ENCODE results near the gene TDRD9.

TDRD9 gene

DNA sequence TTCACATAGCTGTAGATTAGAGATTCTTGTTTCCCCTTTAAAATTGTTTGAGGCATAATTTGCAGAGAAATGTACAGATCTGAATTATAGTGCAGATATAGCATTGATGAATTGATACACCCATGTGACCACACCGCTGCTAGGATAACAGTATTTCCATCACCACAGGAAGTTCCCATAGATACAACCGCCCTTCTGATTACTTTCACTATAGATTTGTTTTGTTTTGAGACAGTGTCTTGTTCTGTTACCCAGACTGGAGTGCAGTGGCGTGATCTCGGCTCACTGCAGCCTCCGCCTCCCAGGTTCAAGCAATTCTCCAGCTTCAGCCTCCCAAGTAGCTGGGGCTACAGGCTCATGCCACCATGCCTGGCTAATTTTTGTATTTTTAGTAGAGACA lies 148.5 kb downstream of the TDRD9 start:
- no peak for DNase-seq (ENCODE audit: low read depth)

DNA sequence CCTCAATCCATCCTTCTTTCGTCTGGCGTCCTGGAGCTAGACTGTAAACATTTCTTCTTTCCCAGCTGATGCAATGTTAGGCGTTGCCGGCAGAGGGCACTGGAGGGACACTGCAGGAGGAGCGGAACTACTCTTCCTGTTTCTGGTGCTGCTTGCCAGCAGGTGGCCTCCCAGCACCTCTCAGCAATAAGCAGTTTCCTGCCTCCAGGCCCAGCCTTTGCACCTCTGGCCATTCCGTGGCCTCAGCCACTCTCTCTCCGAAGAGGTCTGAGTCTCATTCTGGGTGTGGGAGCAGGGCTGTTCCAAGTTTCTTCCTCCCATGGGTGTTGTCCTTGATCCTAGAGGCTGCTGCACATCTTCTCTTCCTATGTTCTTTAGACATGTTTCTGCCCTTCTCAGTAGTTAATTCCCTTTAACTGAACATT lies 149.8 kb downstream of the TDRD9 start:
- DNase-seq (ENCODE audit: low read depth), result peak; percentile 69

DNA sequence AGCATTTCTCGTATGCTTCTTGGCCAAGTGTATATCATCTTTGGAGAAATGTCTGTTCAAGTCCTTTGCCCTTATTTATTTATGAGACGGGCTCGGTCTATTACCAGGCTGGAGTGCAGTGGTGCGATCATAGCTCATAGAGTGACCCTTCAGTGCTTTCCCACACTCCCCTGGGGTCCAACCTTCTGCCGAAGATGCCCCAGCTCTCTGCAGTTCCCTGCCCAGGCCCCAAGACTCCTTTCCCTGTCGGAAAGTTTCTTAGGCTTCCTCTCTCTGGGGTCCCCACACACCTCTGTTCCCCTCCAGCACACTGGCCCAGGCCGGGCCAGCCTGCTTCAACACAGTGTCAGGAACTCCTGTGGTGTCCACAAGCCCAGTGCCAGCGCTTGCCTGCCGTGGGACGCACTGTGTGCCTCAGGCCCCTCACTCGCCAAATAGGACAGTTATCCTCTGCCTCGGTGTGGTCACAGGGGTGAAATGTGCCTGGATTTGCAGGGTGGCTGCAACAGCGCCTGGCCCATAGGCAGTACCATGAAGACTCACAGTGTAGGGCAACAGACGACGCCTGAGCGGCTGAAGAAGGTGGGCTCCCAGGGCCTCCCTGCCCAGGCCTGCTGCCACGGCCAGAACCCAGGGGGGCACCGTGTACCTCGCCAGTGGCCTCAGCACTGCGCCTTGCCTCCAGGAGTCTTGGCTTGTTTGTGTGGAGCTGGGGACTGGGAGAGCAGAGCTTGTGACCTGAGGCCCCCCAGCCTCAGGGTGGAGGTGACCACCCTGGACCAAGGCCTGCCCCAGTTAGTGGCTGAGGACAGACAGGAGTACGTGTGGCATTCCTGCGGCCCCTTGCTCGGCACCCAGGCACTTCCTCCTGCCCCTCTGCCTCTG lies 152.4 kb downstream of the TDRD9 start:
- DNase-seq (ENCODE audit: low read depth), result no peak

DNA sequence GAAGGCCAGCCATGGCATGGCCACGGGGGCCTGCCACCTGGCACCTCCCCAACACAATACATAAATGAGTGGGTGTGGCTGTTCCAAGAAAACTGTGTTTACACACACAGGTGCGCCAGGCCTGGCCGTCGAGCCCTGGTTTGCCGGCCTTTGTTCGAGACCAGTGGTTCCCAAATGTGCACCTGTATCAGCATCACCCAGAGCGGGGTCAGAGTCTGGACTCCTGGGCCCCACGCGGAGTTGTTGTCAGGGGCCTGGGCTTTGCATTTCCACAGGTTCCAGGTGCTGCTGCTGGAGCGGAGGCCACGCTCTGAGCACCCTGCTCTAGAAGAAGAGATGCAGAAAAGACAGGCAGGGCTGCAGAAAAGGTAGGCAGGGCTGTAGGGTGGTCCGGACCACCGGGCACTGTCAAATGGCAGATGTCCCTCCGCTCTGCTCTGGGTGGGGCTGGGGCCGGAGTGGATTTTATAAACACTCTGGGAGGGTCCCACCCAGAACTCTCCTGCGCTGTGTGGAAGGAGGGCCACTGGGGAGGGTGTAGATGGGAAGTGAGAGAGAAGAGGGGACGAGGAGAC lies 153.1 kb downstream of the TDRD9 start:
- no peak for DNase-seq (ENCODE audit: low read depth)

DNA sequence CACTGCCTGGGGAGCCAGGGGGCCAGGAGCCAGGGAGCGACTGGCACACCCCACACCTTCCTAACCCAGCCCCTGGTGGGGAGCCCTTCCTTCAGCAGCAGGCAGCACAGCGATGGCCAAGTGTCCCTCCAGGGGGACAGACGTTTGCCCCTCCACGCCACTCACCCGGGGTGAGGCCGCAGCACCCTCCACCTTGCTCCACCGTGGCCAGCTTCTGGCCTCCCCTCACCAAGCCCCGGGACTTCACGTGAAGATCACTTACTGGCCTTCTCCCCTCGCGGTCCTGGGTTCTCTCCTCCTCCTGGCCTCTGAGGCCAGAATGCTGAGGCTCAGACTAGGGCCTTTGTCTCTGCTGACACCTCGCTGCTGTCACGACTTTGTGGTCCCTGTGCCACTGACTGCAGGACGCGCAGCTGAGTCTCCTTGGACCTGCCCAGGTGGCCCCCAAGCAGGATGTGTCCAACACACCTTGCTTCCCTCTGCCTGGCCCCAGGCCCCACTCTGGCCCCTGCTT lies 153.8 kb downstream of the TDRD9 start:
- DNase-seq (ENCODE audit: low read depth), result no peak

DNA sequence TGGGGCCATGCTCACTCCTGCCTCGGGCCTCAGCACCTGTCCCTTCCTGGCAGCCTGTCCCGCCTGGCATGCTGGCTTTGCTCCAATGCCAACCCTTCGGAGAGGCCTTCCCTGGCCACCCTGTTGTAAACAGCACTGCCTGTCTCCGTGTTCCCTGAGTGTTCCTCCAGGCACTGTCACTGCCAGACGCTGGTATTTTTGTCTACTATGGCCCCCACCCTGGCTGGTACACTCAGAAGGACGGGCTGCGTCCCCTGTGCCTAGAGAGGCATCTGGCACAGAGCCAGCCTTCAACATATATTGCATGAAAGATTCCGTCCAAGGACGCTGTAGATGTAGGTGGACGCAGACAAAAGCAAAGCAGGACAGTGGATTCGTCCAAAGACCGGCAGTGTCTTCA lies 154.6 kb downstream of the TDRD9 start:
- no peak for DNase-seq (ENCODE audit: low read depth)

DNA sequence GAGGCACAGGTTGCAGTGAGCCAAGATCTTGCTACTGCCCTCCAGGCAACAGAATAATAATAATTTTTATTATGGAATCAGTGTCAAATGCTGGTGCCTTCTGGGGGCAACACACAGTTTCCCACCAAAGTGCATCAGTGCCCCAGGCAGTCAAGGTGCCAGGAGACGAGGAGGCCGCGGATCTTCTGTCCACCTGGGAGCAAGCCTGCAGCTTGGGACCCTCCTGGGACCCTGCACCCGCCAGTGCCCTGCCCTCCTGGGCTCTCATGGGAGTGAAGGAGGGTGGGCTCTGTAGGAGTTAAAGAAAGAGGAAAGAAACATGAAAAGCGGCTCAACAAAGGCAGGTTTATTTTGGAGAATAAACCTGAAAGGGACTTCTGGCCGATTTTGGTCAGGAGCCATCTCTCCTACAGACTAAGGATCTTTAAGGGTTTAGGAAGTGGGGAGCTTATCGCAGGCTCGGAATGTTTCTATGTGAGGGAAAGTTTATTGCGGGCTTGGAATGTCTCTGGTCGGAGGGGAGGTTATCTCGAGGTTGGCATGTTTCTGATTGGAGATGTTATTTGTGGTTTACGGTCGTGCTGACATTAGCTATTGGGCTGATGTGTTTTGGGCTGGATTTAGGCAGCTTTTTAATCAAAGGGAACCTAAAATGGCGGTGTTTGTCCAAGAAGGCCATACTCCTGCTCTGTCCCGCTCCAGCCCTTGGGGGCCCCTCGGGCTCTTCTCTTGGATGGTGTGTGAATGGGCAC lies 156.2 kb downstream of the TDRD9 start:
- DNase-seq (ENCODE audit: low read depth), result no peak

DNA sequence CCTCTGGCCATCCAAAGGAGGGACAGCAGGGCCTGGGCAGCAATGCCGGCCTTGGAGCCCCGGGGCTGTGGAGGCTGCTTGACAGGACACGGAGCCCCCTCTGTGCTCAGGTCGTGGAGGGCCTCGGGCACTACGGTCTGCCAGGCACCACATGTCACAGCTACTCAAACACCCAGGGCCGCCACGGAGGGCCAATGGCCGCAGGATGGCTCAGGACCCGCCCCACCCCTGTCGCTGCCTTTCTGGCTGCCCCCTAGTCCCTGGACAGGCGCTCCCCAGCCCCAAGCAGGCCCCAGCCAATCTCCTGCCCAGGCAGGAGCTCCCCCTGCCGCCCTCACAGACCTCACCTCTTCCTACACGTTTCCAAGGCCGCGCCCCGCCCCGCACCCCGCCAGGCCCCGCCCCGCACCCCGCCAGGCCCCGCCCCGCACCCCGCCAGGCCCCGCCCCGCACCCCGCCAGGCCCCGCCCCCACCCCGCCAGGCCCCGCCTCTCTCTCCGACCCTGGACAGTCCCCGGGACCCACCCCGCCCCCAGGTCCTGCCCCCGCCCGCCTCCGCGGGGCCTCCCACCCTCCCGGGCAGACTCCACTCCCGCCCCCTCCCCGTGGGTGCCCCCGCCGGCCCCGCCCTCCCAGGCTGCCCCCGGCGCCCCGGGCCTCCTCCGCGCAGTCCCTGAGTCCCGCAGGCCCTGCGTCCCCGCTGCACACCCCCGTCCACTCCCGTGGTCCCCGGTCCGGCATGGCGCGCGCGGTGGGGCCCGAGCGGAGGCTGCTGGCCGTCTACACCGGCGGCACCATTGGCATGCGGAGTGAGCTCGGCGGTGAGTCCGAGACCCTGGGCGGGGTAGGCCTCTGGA lies 157.0 kb downstream of the TDRD9 start, which contains the start of gene ASPG:
Gene ASPG (plus strand): TSS at position 669 of the 857 bp plus-strand sequence. CDS start 71 bp downstream, at position 740.
- DNase-seq (ENCODE audit: low read depth), result no peak

DNA sequence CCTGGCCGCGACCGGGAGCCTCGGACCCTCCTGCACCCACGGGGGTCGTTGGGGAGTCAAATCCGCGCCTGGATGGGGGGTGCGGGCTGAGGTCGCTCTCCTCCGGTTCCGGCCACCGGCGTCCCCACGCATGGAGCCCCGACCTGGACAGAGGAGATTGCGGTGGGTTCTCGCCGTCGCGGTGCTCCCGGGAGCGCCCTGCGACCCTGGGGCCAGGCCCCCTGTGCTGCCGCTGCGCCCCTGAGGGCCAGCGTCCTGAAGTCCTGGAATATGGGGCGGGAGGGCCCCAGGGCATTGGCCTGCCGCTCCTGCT lies 157.6 kb downstream of the TDRD9 start:
- no peak for DNase-seq (ENCODE audit: low read depth)

DNA sequence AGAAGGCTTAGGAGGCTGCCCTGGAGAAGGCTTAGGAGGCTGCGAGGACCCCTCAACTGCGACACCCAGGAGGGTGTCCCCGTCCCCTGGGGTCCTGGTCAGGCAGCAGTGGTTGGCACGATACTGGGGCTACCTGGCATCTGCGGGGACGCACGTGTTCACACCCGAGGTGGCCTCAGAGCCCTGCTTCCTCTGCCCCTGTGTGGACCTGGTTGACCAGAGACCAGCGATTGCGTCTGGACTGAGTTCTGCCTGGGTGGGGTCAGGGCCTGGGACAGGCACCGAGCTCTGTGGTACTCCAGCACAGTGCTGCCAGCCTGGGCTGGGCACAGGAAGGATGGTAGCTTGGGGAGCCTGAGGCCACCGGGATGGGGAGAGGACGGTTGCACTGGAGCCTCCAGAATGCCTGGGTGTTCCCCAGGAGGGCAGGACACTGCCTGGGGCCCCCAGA lies 158.0 kb downstream of the TDRD9 start:
- no peak for DNase-seq (ENCODE audit: low read depth)

DNA sequence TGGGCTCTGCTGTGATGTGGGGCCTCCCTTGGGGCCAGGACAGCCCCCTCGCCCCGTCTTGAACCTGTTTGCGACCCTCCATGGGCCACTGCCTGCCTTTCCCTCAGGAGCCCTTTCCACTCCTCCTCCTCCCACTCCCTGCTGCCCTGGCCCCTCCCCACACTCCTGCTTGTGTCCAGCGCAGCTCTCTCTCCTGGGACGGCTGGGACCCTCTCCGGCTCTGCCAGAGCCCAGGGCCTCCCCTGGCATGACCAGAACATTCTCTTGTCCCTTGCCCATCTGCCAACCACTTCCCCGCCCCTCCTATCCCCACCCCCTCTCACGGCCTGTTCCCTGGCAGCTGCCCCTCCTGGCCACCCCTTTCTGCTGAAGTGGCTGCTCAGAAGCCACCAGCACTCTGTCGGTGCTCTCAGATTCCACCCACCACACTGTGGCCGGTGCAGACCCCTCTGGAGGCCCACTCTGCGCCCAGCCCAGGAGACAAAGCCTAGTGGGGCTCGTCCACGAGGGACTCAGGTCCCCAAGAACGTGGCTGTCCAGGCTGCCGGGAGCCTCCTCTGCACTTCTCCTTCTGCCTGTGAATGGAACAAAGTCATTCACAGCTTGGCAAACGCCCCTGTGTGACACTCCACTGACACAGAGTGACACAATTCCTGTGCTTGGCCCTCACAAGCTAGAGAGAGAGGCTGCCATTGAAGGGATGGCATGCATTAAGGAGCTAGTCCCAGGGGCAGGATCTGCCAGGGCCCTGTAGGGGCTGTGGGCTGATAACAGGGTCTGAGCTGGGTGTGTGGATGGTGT lies 158.6 kb downstream of the TDRD9 start:
- DNase-seq (ENCODE audit: low read depth), result no peak

DNA sequence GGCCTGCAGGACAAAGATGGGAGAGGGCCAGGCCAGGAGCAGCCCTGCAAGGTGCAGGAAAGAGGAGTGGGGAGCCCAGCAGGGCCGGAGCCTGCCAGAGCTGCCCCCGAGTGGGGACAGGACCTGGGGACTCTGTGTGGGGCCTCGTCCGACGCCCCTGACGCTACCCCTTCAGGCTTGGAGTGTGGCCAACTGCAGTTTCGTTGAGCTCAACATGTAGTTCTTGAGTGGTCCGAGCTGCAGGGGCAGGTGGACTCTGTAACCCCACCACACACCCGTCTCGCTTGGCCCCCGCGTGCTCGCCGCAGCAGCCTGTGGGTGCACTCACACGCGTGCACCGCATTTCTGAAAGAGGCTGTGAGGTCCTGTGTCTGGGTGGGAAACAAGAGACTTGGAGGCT lies 159.2 kb downstream of the TDRD9 start:
- no peak for DNase-seq (ENCODE audit: low read depth)

DNA sequence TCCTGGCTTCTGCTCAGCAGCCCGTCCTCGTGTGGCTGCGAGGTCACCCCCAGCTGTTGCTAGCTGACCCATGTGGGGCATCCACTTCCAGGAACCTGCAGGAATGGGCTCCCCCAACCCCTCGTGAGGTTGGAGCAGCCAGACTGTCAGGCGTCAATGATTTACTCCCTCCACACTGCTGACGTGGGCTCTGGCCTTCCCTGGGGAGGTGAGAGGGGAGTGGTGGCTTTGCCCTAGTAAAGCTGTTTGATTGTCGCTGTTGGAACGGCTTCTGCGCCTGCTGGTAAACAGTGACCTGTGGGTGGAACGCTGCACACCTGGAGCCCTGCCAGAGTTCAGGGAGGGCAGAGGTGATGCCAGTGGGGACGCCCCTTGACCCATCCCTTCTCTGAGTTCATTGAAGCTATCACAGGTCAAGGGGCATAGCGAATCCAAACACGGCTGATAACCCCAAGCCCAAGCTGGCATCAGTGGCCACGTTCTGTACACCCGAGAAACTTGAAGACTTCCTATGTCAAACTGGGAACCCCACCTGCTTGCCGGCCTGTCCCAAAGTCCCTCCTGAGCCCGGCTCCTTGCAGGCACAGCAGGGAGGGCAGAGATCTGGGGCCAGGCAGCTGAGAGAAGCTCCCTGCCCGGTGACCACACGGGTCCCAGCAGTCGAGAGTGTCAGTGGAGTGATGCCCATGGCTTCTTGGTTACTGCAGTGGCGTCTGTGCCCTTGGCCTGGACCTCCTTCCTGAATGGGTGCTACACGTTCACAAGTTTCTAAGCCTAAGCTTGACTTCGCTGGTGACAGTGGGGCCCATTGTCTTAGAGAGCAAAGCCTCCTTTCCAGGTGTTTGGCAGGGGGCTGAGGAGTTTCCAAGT lies 160.0 kb downstream of the TDRD9 start:
- DNase-seq (ENCODE audit: low read depth), result no peak

DNA sequence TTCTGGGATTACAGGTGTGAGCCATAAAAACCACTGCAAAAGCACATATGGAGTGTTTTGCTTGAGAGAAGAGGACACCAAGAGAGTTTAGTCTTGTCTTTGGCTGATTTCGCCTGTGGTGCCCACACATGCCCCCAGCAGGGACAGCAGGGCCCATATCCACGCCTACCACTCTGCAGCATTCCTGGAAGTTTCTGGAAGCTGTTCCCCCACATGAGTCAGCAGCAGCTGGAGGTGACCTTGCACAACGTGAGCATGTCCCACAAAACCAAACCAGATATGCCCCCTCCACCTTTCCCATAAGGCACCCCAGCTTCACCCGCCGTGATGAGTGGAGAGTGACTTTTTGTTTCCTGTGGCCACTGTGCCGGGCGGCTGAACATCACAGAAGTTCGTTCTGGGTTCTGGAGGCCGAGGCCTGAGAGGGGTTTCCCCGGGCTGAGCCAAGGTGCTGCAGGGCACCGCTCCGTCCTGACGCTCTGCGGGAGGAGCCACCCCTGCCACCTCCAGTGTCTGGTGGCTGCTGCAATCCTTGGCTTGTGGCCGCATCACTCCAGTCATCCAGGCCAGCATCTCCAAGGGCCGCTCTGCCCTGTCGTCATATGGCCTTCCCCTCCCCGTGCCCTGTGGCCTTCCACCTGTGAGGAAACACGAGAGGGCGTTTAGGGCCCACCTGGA lies 162.0 kb downstream of the TDRD9 start:
- no peak for DNase-seq (ENCODE audit: low read depth)

DNA sequence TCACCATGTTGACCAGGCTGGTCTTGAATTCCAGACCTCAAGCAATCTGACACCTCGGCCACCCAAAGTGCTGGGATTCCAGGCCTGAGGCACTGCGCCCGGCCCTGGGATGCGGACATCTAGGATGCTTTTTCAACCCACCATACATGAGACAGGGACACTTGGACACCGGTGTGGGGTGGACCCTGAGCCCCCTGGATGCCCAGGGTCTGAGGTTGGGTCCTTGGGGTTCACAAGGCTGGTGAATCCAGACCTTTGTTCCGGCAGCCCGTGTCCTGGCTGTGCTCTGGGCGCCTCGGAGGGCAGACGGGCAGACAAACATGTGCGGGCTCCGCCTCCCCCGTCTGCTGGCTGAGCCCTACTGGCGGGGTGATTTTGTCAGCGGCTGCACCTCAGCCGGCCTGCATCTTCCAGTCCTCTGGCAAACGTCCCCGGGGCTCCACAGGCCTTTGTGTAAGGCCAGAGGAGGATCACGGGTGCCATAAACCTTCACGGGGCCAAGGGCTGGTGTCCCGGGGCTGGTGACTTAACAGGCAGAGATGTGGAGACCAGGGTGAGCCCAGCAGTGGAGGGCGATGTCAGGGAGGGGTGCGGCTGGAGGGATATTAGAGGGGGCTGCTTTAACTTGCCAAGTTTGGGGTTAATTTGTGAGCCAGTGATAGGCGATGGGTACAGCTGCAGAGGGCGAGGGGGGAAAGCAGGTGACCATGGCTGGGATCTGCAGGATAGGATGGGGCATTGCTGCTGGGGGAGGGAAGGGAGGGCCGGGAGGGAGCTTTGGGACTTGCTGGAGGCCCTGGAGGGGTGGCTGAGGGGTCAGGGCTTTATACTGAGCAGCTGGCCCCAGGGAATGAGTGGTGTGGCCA lies 163.0 kb downstream of the TDRD9 start:
- no peak for DNase-seq (ENCODE audit: low read depth)

DNA sequence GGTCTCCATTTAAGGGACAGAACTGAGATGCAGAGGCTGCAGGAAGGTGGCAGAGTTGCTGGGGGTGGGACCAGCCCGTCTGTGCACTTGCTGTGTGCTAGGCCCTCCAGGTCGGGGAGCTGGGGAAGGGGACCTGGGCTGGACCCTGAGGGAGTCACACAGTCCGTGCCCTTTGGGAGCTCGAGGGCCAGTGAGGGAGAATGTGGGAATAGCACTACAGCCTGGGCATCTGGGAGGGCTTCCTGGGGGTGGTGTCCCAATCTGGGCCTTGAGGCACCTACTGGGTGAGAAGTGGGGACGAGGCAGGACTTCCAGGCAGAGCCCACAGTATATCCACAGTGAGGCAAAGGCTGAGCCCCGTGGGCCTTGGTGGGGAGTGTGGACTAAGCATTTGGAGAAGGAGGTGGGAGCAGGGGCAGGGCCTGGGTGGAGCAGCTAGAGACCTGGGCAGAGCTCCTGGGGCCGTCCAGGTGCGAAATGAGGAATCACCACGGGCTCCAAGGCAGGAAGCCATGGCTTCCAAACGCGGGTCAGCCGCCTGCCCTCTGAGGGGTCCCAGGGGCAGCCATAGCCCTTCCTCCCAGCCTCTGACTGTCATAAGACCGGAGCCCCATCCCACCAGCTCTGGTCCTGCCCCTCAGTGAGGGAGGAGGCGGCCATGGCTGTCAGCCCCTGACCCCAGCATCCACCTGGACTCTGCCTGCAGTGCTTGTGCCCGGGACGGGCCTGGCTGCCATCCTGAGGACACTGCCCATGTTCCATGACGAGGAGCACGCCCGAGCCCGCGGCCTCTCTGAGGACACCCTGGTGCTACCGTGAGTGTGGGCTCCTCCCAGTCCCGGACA lies 163.9 kb downstream of the TDRD9 start:
- DNase-seq (ENCODE audit: low read depth), result no peak

DNA sequence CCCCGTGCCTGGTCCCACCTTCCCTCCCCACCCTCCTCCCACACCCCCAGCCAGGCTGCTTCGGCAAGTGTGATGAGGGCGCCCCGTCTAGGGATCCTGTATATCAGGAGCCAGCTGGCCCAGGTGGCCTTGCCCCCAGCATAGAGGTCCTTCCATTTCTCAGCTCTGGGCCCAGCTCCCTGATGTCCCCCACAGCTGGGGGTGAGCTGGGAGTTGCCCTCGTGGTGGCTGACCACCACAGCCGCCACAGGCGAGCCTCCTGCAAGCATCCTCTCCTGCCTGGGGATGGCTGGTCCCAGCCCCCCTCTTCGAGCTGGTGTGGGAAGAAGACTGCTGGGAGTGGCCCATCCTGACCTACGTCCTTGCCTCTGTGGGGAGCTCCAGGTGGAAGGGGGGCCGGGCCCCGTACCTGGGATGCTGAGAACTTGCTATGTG lies 164.7 kb downstream of the TDRD9 start:
- DNase-seq (ENCODE audit: low read depth), result no peak
